Fibroblast of upper back skin (primary cell): Measurements from ENCODE around the gene SUPT3H.
"Not testable (repeated sequence)": the region's sequence is repeated elsewhere in the genome, so short reads cannot be mapped to it uniquely, and the experiment has no call there.

ENCODE experiments used
- DNase-seq: peaks from one replicate; pipeline ENCODE4 v3.0.0-alpha.2; 2013

The SUPT3H gene

GRCh38 chr6:45170309-45170708 is 207.4 kb downstream of the SUPT3H start:
- no peak for DNase-seq

GRCh38 chr6:45169815-45170214 is 207.9 kb downstream of the SUPT3H start:
- DNase-seq = no peak

GRCh38 chr6:45163952-45164766 is 213.6 kb downstream of the SUPT3H start:
- DNase-seq = no peak

DNA sequence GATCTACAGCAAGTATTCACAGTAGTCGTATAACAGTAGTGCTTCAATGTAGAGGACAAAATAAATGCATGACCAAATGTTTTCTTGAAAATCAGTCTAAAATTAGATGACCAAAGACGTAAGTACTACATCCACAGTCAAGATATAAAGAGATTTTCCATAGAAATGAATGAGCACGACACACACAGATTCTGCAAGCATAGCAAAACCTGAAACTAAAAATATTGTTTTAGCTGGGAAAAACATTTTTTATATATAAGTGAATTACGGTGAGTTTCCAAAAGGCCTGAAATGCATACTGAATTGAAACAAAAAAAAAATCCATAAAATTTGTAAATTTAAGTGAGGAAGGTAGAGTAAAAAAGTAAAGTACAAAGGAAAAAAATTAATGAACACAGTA is 217.4 kb downstream of the SUPT3H start:
- no peak for DNase-seq

GRCh38 chr6:45156075-45156474 is 221.7 kb downstream of the SUPT3H start:
- DNase-seq = no peak

- DNase-seq = no peak
These were observed 222.3 kb downstream of the SUPT3H start for GRCh38 chr6:45155341-45155894.

DNA sequence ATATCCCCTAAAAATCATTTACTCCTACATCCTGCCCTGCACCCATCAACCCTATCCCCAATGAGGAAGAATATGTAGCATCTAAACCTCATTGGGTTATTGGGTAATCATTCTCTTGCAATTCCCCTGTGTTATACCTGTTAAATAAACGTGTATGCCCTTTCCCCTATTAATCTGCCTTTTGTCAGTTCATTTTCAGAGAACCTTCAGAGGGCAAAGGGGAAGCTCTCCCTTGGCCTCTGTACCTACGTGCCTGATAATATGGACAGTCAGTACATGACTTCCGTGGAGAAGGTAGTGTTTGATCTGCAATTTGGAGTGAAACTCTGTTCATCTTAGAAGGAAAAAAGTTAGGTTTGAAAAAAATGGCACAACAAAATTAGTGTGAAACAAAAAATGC is 223.1 kb downstream of the SUPT3H start:
- no peak for DNase-seq

- DNase-seq = peak; percentile 64
These were observed 228.9 kb downstream of the SUPT3H start for GRCh38 chr6:45148711-45149341.

DNA sequence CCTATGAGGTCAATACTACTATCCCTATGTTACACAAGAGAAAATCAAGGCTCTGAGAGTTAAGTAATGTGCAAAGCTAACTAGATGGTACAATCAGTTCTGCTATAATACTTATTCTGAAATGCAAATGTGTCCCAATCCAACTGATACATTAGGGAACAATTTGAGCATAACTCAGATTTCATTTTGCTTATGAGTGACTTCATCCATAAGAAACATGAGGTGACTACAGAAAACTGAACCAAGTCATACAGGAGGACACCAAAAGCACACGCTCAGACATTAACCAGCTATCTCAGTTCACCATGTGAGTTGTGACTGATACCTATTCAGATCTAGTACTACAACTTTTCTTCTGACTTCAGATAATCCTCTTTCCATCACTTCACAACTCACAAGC is 229.5 kb downstream of the SUPT3H start:
- peak; percentile 5 for DNase-seq

- not testable (repeated sequence) for DNase-seq
These were observed 232.1 kb downstream of the SUPT3H start for GRCh38 chr6:45145658-45146057.

DNA sequence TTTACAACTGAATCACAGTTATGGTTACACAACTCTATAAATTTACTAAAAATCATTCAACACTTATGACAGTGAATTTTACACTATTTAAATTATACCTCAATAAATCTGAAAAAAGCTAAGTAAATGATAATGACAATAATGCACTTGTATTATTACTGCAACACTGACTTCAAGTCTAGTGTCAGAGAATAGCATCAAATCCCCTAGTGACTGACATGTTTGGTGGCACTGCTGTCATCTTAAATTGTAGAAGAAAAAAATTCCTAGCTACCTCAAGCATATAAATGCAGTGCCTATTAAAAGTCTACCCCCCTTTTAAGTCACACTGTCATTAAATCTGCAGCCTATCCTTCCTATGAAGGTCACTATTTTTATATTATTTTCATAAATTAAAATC is 239.0 kb downstream of the SUPT3H start:
- no peak for DNase-seq

GRCh38 chr6:45136495-45136894 is 241.2 kb downstream of the SUPT3H start:
- no peak for DNase-seq

DNA sequence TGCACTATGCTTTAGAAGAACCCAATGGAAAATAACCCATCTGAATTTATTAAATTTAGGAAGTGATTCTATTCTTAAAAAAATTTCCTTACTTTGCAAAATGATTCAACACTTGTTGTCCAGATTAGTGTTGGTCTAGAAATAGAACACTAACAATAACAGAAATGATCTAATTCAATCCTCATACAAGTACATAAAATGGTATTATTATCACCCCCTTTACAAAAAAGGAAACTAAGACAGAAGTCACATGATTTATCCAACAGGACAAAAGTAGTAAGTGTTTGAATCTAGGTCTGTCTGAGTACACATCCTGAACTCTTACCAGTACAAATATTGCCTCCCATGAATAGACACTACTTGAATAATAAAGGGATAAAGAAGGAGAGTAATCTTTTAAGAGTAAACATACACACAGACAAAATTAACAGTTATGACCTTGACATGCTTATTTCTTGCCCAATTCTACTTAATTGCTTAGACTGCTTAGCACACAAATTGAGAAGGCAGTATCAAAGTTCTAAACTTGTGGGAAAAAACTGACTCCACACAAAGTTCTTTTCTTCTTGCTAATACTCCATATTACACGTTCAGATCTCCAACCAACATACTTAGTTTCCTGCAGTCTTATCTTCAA is 245.0 kb downstream of the SUPT3H start:
- DNase-seq = no peak

DNA sequence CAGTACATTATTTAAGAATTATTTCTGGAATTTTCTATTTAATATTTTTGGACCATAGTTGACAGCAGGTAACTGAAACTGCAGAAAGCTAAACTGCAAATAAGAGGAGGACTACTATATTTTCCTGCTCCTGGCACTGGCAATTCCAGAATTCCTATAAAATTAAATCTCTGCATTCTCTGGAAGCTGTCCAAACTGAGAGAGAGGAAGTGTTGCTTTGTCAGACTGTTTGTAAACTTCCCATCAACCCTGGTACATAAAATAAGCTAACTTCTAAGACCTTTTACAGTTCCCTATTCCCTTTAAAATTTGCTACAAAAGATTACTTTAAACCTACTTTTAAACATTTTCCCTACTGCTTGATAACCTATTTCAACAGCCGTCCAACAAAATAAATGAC is 245.7 kb downstream of the SUPT3H start:
- peak; percentile 56 for DNase-seq

DNA sequence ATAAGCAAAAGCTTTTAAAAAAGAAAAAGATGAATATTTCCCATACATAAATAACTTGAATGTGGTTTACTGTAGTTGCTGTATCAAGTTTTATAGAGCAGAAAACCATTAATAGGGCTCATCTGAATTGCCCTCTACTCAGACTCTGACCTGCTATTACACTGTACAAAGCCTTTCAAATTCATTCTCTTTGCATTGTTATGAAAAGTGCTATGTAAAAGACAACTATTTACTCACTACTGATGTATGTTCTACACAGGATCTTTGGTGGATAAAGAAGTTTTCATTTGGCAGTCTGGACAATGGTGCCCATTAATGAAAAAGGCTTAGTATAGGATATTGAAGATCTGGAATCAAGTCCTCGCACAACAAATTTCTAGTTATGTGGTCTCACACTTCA is 248.7 kb downstream of the SUPT3H start:
- no peak for DNase-seq

GRCh38 chr6:45127185-45127584 is 250.5 kb downstream of the SUPT3H start:
- DNase-seq = no peak

- DNase-seq = no peak
These were observed 251.7 kb downstream of the SUPT3H start for GRCh38 chr6:45126033-45126432.

DNA sequence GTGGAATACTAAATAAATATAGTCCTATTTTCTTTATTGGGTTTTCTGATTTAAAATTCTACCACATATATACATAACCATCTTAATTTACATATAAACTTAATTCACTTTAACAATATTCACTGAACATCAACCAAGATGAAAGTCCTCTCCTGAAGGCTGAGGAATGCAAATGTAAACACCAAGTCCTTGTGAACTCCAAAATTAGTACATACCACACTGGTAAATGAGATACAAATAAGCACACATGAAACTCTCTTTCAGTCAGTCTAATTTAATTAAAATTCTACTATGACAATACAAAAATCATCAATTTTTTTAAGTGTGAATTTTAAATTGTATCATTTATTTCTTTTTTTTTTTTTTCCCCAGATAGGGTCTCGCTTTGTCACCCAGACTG is 254.7 kb downstream of the SUPT3H start:
- no peak for DNase-seq

DNA sequence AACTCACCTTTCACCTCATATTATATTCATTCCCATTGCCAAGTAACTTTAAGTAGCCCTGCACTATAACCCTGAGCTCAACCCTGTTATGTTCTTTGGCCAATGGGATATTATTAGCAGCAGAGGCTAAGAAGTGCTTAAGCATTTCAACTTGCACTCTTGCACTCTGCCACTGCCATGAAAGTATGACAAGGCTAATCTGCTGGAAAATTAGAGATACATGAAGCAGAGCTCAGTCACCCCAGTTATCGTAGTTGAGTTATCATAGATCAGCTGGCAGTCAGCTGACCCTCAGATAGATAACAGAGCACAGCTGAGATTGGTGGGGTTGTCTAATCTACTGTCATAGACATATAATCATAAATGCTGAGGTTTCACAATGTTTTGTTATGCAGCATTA is 259.0 kb downstream of the SUPT3H start:
- DNase-seq = no peak

DNA sequence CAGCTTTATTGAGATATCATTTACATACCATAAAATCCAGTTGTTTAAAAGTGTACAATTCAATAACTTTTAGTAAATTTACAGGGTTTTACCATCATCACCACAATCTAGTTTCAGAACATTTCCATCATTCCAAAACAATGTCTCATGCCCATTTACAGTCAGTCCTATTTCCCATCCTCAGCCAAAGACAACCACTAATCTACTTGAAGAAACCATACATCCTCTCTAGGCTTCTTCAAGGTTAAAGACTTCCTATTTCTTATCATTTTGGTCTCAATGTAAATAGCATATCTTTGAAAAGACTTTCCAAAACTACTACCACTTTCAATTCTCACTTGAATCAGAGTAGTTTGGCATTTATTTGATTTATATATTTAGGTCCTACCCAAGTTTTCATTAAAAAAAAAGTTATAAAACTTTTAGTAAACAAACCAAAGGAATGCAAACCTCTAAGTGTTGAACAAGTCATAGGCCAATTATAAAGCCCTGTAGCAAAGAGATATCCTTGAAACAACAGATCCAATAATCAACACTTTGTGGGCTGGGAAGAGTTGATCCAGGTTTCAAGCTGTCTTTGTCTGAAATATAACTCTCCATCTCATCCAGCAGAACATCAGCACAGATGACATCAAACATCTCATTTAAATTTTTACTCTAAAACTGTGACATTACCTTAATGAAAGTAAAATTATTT is 260.9 kb downstream of the SUPT3H start:
- DNase-seq = peak; percentile 91

DNA sequence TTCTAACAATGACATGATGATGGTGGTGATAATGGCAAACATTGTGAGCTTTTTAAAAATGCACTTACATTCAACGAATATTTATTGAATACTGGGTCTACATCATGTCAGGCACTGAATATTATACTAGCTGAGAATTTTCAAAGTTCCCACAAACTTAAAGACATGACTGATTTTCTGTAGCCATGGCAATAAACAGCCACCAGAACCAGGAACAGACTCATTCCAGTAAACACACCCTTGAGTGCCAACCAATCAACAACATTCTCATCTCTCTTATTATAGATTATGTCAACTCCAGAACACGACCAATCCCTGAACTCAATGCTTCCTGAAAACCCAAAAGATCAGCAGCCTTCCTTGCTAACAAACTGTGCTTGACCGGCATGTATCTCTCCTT is 262.0 kb downstream of the SUPT3H start:
- DNase-seq = peak; percentile 9

GRCh38 chr6:45112711-45113110 is 265.0 kb downstream of the SUPT3H start:
- peak; percentile 23 for DNase-seq

GRCh38 chr6:45109551-45109950 is 268.2 kb downstream of the SUPT3H start:
- no peak for DNase-seq
